GM19351 (cell line): ENCODE measurements around the gene RASSF9.
A peak's percentile ranks its signal among the peaks of the same experiment; 100 is the strongest.

Experiments
- ATAC-seq: cut with Tn5 transposase; IDR thresholded peaks from one replicate; pipeline ENCODE4 v1.9.1; 2021; ENCODE audit warnings: mild to moderate bottlenecking, moderate library complexity; ENCODE audit not compliant: unreplicated experiment

Gene RASSF9

DNA sequence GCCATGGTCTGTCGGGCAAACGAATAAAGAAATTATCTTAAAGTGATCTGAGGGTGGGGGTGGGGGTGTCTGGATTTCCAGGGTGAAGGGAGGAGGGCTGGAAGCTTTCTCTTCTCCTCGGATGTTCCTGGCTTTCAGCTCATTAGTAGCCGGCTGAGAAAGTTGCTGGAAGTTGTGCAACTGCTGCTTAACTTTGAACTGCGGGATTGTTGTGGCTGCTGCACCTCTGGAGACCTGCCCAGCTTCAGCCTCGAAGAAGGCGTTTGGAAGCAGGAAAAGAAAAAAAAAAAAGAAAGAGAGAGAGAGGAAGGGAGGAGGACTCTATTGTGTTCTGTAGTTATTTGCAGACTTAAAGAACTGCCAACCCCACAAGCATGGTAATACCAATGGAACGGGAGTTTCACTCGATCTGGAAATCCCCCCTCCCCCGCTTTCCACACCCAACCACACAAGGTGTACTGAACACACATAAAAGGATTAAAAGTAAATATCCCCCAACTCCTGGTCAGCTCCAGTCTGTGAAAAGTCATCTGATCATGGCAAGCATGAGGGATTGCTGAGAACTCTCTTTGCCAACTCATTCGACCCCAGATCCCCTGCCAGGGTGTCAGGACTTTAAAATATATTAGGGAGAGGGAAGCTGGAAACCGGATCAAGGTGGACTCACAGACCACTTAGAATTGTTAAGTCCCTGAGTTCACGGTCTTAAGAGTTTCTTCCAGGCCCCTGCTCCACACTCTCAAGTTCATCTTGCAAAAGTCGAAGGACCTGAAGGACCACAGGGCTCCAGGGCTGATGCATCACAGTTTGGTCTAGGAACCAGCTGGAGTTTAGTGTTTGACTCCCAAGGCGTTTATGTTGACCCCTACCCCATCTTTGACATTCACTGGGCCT is at the start of gene RASSF9:
Gene RASSF9 (minus strand): TSS at position 213 of the 894 bp plus-strand sequence. CDS start 208 bp downstream, at position 5.
- no peak for ATAC-seq

DNA sequence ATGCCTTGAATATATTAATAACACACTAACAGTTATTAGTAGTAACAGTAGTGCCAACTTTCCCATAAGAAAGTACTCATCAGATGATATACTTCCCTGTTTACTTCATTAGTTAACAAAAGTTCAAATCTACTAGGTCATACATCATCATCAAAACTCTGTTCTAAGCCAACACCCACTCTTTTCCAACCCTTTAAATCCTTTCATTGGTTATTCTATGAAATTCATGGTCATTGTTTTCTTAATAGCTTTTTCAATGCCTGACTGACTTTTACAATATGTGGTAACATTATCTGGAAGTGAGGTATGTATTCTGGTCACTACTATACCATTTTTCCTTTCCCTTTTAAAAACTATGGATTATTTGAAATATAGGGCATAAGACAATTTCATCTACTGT is 47.6 kb upstream of the RASSF9 start:
- ATAC-seq = no peak

DNA sequence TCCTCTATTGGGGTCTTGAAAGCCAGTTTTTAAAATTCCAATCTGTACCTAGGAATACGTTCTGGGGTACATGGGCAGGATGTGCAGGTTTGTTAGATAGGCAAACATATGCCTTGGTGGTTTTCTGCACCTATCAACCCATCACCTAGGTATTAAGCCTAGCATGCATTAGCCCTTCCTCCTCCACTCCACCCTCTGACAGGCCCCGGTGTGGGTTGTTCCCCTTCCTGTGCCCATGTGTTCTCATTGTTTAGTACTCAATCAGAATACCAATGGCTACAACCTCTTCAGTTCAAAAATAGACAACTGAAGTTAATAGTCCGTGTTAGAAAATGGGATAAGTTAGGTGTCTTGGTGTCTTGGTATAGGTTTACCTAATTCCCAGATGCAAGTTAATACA is 41.2 kb upstream of the RASSF9 start:
- ATAC-seq = no peak

DNA sequence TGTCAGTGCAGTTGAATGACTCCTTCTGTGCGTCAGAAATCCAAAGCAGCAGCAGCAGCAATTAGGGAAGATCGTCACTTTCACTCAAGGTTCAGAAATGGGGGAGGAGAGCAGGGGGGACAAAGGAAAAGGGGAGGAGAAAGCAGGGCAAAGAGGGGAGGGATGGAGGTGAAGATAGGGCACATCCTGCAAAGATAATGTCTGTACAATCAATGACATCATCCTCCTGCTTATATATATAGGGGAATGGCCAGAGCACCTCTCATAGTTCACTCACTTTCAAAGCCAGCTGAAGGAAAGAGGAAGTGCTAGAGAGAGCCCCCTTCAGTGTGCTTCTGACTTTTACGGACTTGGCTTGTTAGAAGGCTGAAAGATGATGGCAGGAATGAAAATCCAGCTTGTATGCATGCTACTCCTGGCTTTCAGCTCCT is 37.8 kb upstream of the RASSF9 start, which contains the start of gene NTS:
Gene NTS (plus strand): TSS at position 265 of the 431 bp plus-strand sequence. CDS start 109 bp downstream, at position 374.
- peak; percentile 81 for ATAC-seq

DNA sequence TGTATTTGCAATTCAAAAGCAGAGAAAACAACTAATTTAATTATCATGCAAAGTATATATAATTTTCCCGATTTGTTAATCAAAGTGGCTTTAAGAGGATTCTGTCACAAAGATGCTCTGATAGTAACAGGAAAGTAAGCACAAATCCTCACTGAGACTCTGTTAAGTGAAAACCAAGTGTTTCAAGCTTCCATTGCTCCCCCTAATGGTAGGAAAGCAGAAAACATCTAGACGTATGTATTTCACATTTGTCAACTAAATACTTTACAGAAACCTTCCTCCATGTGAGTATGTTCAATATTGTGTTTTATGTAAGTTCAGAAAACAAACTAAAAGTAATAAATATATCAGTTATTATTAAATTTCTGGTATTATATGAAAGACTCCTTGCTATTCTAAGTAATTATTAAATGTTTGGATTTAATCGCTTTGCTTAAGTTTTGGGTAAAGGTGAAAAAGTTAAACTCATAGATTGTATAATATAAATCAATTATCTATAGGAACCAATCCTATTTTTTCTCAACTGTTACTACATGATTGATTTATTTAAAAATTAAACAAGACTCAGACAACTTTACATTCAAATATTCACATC is 36.4 kb upstream of the RASSF9 start:
- ATAC-seq = peak; percentile 83

DNA sequence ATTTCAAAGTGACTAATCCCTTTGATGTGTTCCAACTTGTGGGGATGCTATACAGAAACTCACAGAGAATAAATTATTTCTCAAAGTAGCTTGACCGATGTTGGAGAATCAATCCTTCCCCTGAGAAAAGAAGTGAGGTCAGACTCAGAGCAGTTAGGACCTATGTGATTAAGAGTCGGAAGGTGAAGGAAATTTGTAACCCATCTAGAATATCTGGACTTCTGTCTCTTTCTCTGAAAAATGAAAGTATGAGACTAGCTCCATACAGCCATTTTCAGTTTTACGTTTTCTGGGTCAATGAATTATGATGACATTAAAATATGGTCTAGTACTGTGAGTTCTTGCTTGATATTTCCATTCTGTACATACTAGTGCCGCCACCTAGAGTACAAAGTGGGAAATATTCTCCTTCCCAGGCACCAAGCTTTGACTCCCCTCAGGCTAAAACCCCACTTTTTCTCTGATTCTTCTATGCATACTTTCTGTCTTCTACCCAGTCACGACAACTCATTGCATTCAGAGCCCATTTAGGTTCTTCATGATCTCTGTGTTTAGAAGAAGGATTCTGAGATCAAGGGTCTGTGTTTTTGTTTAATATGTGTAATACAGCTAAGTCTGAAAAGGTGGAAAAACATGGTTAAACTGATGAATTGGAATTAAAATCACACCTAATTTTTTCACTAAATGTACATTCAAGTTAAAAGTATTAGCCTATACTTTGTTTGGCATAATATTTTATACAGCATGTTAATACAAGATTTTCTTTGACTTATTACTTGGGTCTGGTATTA is 31.0 kb upstream of the RASSF9 start:
- peak; percentile 97 for ATAC-seq

DNA sequence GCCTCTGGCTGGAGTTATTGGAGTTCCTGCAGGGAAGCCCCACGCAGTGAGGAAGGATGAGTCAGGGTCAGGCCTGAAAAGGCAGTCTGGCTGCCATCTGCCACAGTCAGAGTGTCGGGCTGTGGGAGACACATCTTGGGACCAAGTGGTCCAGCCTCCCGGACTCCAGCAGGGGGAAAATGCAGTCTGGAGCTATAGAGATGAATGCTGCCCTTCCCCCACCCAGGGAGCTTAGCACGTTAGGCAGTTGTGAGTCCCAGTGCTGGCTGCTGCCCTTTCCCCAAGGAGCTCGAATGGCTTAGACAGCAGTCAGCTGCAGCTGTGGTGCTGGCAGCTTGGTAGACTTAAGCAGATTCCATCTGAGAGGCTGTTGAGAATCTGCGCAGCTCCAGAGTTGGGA is 29.7 kb upstream of the RASSF9 start:
- no peak for ATAC-seq

DNA sequence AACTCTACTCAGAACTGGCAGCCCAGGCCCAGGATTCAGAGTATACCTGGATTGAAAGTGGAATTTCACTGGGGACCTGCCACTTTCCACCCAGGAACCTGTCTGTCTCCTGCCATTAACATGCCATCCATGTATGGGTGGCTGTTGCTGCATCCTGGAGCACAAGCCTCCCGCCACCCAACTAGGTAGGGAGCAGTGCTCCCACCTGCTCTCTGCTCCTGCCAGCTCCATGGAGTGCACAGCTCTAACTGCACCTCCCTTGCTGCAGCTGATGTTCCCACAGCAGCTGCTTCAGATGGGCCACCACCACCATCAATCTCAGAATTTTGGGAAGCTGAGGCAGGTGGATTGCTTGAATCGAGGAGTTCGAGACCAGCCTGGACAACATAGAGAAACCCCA is 20.8 kb upstream of the RASSF9 start:
- no peak for ATAC-seq

DNA sequence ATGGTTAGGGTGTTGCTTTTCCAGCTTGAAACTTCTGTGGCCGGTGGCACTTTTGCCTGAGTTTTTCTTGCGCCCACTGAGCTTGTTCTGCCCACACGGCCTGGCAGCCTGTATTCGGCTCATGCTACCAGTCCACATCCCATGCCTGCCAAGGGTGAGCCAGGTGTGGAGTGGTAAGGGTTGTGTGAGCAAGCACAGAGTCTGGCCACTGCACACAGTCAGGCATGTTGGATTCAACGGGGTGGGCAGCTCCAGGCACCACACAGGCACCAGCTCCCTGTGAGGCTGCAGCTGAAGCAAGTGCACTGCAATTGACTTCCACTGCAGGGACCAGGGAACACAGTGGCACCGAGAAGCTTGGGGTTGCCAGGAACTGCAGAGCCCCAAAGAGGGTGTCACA is 19.1 kb upstream of the RASSF9 start:
- ATAC-seq = no peak

DNA sequence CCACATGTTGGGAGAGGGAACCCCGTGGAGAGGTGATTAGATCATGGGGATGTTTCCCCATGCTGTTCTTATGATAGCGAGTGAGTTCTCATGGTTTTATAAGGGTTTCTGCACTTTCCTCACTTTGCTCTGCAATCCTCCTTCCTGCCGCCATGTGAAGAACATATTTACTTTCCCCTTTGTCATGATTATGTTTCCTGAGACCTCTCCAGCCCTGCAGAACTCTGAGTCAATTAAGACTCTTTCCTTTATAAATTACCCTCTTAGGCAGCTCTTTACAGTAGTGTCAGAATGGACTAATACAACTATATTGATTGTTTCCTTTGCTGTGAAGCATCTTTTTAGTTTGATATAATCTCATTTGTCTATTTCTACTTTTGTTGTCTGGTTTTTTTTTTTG is 13.1 kb upstream of the RASSF9 start:
- no peak for ATAC-seq

DNA sequence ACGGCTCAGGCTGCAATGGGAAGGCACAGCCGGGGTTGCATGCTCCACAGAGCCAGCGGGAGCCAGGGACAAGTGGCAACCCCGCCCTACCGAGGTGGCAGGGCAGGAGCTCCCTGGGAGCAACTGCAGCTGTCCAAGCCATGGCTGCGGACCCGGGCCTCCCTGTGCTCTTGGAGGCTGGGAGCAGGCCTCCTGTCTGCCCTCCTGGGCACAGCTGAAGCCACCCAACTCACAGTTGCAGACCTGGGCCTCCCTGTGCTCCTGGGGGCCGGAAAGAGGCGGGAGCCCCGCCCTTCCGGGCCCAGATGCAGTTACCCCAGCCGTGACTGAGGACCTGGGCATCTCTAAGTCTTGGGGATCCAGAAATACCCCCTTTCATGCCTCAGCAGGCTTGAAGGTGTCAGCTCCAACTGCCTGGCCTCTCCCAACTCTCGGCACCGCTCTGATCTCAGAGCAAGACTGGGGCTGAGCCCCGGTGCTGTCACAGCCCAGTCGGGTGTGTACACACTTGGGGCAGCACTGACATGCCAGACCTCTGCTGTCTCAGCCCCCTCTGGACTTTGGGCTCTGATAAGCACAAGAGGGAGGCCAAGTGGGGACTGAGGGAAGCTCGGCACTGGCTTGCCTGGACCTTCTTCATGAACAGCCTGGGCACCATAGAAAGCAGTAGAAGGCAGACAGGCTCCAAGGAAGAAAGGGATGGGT is 7.5 kb upstream of the RASSF9 start:
- no peak for ATAC-seq

DNA sequence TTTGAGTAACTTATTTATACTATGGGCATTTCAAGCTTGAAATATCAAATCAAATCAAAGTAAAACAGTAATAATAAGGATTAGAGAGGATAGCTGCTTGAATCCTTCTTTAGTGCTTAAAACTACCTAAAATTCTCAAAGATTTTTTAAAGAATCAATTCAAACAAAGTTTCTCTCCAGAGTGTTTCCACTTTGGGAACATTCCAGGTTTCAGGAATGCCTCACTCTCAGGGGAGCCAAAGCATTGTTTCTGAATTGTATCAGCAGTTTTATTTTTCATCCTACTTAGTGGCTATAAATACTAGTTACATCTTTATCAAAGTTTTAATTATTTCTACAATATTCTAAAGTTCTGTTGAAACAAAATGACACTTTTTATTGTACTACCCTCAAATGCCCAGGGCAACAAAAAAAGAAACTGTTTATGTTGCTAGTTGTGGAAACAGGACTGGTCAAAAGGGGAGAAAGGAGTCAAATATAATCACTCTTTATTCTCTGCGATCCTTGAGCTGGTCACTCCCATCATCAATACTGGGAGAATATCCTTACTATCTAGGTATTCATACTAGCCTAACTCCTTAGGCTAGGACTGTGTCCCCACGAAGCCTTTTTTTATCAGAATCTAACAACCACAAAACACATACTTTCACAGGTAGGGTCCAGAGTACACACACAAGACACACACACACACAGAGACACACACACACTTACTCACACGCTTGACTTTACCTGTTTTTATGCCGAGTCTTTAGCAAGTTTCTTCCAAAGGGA is 598 bp downstream of the RASSF9 start:
- ATAC-seq = no peak

DNA sequence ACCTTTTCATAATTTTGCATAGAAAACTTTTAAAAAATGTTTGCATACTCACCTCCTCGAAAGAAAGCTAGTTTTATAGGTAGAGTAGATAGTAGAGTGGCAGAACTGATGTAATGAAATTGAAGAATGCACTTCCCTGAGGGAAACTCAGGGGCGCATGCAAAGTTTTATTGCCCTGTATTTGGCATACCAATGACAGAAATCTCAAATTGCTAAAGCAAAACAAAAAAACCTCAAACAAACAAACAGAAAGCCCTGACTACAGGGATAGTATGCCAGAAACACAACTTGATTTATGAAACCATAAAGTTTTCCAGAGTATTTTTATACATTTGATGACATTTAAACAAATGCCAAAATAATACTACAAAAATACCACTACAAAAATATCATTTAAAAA is 1.8 kb downstream of the RASSF9 start:
- ATAC-seq = no peak

DNA sequence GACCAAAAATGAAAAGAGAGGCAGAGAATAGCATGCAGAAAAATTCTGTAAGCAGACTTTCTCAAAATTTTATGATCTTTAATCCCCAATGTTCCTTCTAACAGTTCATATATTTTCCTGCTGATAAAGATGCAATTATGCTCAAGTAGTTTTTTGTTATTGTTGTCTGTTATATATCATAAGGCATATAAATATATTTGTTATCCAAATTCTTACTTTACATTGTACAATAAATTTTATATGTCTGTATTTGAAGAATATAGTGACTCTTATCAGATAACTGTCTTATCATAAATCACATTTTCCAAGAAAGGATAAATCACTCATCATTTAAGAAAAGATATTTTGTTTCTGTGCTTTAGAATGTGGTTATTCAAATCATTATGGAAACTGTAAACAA is 2.6 kb downstream of the RASSF9 start:
- no peak for ATAC-seq

DNA sequence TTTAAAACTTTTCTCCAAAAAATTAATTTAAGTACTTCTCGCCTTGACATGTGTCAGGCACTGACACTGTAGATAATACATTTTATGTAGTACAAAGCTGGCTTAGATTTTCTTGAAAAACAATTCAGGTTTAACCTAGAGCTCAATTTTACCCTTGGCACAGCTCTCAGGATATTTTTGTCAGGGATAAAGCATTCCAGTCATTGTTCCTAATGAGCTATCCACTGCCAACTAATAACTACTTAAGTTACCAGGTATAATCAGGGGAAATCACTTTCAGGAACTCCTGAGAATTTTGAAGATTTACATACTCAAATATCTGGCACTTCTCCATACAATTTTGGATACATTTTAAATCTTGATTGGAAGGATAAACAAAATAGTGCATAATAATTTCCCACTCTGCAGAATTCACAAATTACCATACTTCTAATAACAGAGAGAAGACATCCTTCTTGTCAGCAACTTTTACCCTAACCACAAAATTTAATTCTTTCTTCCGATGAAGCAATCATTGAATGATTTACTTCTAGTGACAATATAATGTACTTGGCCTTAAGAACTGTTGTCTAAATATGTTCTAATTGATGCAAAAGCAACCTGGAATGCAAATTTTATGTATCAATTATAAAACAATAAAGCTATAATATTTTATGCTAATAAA is 4.8 kb downstream of the RASSF9 start:
- no peak for ATAC-seq

DNA sequence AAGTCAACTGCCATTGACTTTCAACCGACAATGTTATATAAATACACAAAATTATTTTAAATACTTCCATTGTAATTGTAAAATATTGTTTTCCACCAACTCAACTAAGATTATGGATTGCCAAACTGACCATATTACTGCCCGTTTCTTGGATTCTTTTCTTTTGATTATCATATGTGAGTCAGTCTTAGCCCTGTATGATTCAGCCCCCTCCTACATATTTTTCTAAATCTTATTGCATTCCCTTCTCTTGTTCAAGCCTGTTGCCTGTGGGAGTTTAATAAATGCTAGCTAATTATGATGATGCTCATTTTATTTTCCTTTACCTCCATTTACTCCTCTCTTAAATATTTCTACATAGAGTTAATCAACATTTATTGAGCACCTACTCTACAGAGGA is 6.8 kb downstream of the RASSF9 start:
- no peak for ATAC-seq

DNA sequence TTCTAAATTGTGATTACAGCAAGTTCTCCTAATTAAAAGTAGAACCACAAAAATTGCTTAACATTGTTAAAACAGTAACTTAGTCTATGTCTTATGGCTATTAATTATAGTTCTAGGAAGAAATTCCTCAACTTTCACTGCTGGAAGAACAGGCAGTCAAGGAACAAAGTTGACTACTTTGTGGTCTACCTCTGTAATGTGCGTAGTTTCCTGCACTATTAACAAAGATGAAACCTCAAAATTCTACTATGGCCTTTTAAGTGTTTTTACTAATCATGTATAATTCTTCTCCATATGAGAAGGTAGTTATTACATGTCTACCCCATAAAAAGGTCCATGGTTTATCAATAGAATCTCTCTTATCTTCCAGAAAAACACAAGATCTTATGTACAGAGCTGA is 7.6 kb downstream of the RASSF9 start:
- no peak for ATAC-seq

DNA sequence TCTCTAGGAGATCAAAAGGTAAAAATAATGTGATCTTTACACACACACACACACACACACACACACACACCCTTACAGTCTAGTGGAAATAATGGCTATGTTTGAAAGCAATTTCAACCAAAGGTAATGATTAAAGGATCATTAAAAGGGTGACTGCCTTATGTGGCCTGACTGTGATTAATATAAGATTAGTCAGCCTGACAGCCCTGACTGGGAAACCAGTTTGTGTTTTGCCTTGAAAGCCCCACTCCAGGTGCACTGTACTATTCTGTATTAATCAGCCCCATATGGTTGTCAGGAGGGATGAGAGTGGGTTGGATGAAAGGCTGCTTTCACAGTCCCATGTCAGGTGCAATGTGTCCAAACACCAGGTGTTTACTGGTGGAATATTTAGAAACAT is 10.5 kb downstream of the RASSF9 start:
- ATAC-seq = no peak

DNA sequence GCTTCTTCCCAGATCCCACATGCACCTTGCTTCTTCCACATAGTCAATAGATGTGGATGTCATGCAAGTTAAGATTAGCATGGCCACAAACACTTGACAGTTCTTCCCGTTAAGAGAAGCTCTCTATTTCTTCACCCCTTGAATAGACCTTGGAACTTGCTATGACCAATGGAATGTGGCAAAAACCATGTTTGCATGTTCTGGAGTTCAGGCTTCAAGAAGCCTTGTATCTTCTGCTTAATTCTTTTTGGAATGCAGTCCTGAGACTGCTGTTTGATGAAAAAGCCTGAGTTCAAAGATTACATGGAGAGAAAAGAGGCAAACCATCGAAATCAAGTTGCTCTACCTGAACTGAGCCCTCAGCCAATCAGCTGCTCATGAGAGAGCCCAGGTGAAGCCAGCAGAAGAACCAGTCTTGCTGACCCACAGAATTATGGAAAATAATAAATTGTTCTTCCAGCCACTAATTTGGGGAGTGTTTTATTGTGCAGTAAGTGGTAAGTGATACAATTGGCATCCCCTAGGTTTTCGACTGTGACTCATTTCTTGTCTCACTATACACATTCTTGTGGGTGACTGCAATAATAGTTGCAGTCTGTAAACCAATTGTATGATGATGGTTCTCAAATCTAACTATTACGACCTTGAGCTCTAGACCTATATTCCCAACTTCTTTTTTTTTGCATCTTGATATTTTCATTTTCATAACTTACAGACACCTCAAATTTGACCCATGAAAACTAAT is 12.6 kb downstream of the RASSF9 start:
- ATAC-seq = no peak
